Measurements from ENCODE around the gene ATG16L2. TPM values are rescaled to one million over a fixed set of nuclear protein-coding genes. Genes with fewer than 3 reads are reported as not detected.

The ATG16L2 gene
- total RNA-seq, 1 experiment from 2014 or later, result 17.5 TPM

DNA sequence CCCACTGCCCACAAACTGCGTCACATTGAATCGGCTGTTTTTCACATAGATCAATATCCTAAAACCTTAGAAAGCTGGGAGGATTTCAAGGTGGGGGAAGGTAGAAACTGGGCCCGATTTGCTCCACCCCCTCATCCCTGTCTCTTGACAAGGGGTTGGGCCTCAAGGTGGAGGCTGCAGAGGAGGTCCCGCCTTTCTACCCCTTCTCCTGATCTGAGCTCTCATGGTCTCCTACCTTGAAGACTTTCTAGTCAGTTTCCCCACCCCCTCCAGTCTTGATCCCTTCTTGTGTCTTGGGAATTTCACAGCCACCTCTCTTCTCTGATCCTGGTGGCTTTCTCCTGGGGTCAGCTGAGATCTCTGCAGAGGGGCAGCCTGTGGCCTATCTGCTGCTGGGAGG lies 15.8 kb upstream of the ATG16L2 start:
- CTCF ChIA-PET, result interaction anchor here (0.6 kb wide), 1 partner anchor 69 kb away, joined by 4 read pairs; no protein-coding TSS in a partner anchor
- Histone ChIP-seq H3K9me2 (ENCODE audit: insufficient read depth) (no peaks in the 10 kb centered on the region), H3K9me3 (ENCODE audit: insufficient read depth, low read depth) (no peaks in the 10 kb centered on the region), H3K27me3 (ENCODE audit: insufficient read depth, low read depth) (no peaks in the 10 kb centered on the region), H3K27ac (no peak overlapping the region), H3K4me1 (replicated peaks; ENCODE audit: insufficient read depth) (peaks cover 14% of the 10 kb centered on the region), H3K79me2 (ENCODE audit: low read depth) (no peaks in the 10 kb centered on the region), H4K20me1 (ENCODE audit: insufficient read depth) (no peaks in the 10 kb centered on the region), H3K36me3 (ENCODE audit: low read depth) (no peaks in the 10 kb centered on the region), H2AFZ (no peak overlapping the region), H3K4me3 (no peak overlapping the region), H3K4me2 (no peak overlapping the region), H3F3A (ENCODE audit: insufficient read depth, low read depth) (peaks cover 13% of the 10 kb centered on the region; the same call in 1 of the 2 replicates)
- no TSS peak for BruUV-seq (replicated peaks)
- TF ChIP-seq CTCF (conservative IDR thresholded peaks at IDR 0.05) (no peak), EZH2 (IDR thresholded peaks at IDR 0.05; ENCODE audit: low read depth) (no peak)
- intact Hi-C loops (cut with micrococcal nuclease; ENCODE audit: unreplicated experiment), result no loop called here
- no peak for DNase-seq
- POLR2A ChIA-PET (ENCODE audit: unreplicated experiment), result interaction anchor here (0.5 kb wide), 1 partner anchor 388 kb away, joined by 3 read pairs; no protein-coding TSS in a partner anchor

DNA sequence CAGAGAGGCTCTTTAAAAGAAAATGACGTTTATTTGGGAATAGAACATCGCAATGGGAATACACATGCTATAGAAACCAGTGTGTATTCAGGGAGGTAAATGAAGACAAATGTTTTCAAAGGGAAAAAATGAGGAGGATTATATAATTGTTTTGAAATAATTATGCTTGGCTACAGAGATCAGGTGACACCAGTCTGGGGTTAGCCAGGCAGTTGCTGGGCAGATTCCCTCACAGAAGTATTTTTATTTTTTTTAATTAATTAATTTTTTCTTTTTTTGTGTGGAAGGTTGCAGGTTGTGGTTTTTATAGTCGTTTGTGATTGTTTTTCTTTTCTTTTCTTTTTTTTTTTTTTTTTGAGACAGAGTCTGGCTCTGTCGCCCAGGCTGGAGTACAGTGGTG lies 14.8 kb upstream of the ATG16L2 start:
- no TSS peak for BruUV-seq (replicated peaks)
- Histone ChIP-seq H3K9me3 (ENCODE audit: insufficient read depth, low read depth) (no peaks in the 10 kb centered on the region), H3K4me3 (no peak overlapping the region), H3K27ac (no peak overlapping the region), H3K79me2 (ENCODE audit: low read depth) (no peaks in the 10 kb centered on the region), H3K36me3 (ENCODE audit: low read depth) (no peaks in the 10 kb centered on the region), H3K4me1 (replicated peaks; ENCODE audit: insufficient read depth) (peaks cover 9% of the 10 kb centered on the region), H3K4me2 (no peak overlapping the region), H2AFZ (no peak overlapping the region), H3K9me2 (ENCODE audit: insufficient read depth) (no peaks in the 10 kb centered on the region), H3F3A (ENCODE audit: insufficient read depth, low read depth) (peaks cover 10% of the 10 kb centered on the region; the same call in 1 of the 2 replicates), H3K27me3 (ENCODE audit: insufficient read depth, low read depth) (no peaks in the 10 kb centered on the region), H4K20me1 (ENCODE audit: insufficient read depth) (no peaks in the 10 kb centered on the region)
- no peak for TF ChIP-seq CTCF (conservative IDR thresholded peaks at IDR 0.05)
- TF ChIP-seq EZH2 (IDR thresholded peaks at IDR 0.05; ENCODE audit: low read depth), result no peak
- POLR2A ChIA-PET (ENCODE audit: unreplicated experiment), result interaction anchor here (0.6 kb wide), 1 partner anchor 328 kb away, joined by 10 read pairs; no protein-coding TSS in a partner anchor
- CTCF ChIA-PET, result interaction anchor here (0.6 kb wide), 1 partner anchor 90 kb away, joined by 11 read pairs; no protein-coding TSS in a partner anchor
- no peak for DNase-seq
- intact Hi-C loops (cut with micrococcal nuclease; ENCODE audit: unreplicated experiment), result no loop called here

GRCh38 chr11:72802822-72803221 lies 11.4 kb upstream of the ATG16L2 start:
- H3K27ac ChIP-seq, result no peak overlapping the region
- H2AFZ ChIP-seq, result no peak overlapping the region
- no TSS peak for BruUV-seq (replicated peaks)
- CTCF ChIA-PET, result no interaction called here
- no peaks in the 10 kb centered on the region for H3K9me3 ChIP-seq (ENCODE audit: insufficient read depth, low read depth)
- DNase-seq, result no peak
- no peak overlapping the region for H3K4me2 ChIP-seq
- no peak for TF ChIP-seq EZH2 (IDR thresholded peaks at IDR 0.05; ENCODE audit: low read depth)
- TF ChIP-seq CTCF (conservative IDR thresholded peaks at IDR 0.05), result no peak
- POLR2A ChIA-PET (ENCODE audit: unreplicated experiment), result no interaction called here
- H4K20me1 ChIP-seq (ENCODE audit: insufficient read depth), result no peaks in the 10 kb centered on the region
- no peaks in the 10 kb centered on the region for H3K27me3 ChIP-seq (ENCODE audit: insufficient read depth, low read depth)
- peaks cover 19% of the 10 kb centered on the region for H3K4me1 ChIP-seq (replicated peaks; ENCODE audit: insufficient read depth)
- H3K36me3 ChIP-seq (ENCODE audit: low read depth), result no peaks in the 10 kb centered on the region
- intact Hi-C loops (cut with micrococcal nuclease; ENCODE audit: unreplicated experiment), result no loop called here
- no peaks in the 10 kb centered on the region for H3K79me2 ChIP-seq (ENCODE audit: low read depth)
- no peaks in the 10 kb centered on the region for H3K9me2 ChIP-seq (ENCODE audit: insufficient read depth)
- H3K4me3 ChIP-seq, result no peak overlapping the region
- peaks cover 21% of the 10 kb centered on the region for H3F3A ChIP-seq (ENCODE audit: insufficient read depth, low read depth)
